Endodermal cell (in vitro differentiated cells): ENCODE results near the gene KIR3DL2. TPM values are rescaled to one million over a fixed set of nuclear protein-coding genes. Genes with fewer than 3 reads are reported as not detected.
"Not testable (repeated sequence)": the region's sequence is repeated elsewhere in the genome, so short reads cannot be mapped to it uniquely, and the experiment has no call there.

ENCODE experiments used
- DNase-seq: peaks from one replicate; pipeline ENCODE4 v3.0.0-alpha.2; 2017
- H3K27ac ChIP-seq: 2 replicates; pipeline ENCODE4 v1.5.1; 2013; ENCODE audit warnings: mild to moderate bottlenecking, low read depth, low read length, moderate library complexity
- H3K27me3 ChIP-seq: 2 replicates; pipeline ENCODE4 v1.6.1; 2013; ENCODE audit warnings: mild to moderate bottlenecking, low read length, moderate library complexity; ENCODE audit not compliant: insufficient read depth, control insufficient read depth, poor library complexity, severe bottlenecking
- H3K36me3 ChIP-seq: 2 replicates; pipeline ENCODE4 v1.7.0; 2013; ENCODE audit warnings: mild to moderate bottlenecking, low read length, moderate library complexity; ENCODE audit not compliant: control insufficient read depth, insufficient read depth
- H3K4me1 ChIP-seq: one replicate; pipeline ENCODE4 v1.7.0; 2013; ENCODE audit warnings: low read length; ENCODE audit not compliant: control insufficient read depth, insufficient read depth
- H3K4me3 ChIP-seq: 2 replicates; pipeline ENCODE4 v1.5.1; 2013; ENCODE audit warnings: mild to moderate bottlenecking, low read length, moderate library complexity
- H3K9ac ChIP-seq: 2 replicates; pipeline ENCODE4 v1.6.1; 2013; ENCODE audit warnings: mild to moderate bottlenecking, low read length, moderate library complexity; ENCODE audit not compliant: poor library complexity, severe bottlenecking; ENCODE audit errors: extremely low read depth
- H3K9me3 ChIP-seq: 2 replicates; pipeline ENCODE4 v1.6.1; 2013; ENCODE audit warnings: mild to moderate bottlenecking, low read length, moderate library complexity; ENCODE audit not compliant: control insufficient read depth
- H3K27ac Mint-ChIP-seq: 2 replicates; pipeline ENCODE4 v1.8.0; 2020; ENCODE audit warnings: mixed read lengths
- H3K27me3 Mint-ChIP-seq: 2 replicates; pipeline ENCODE4 v1.8.0; 2021; ENCODE audit warnings: mild to moderate bottlenecking, mixed read lengths; ENCODE audit not compliant: insufficient read depth
- H3K36me3 Mint-ChIP-seq: 2 replicates; pipeline ENCODE4 v1.8.0; 2020; ENCODE audit warnings: low read depth, mixed read lengths
- H3K4me1 Mint-ChIP-seq: 2 replicates; pipeline ENCODE4 v1.8.0; 2020; ENCODE audit warnings: mixed read lengths
- H3K4me3 Mint-ChIP-seq: 2 replicates; pipeline ENCODE4 v1.8.0; 2020; ENCODE audit warnings: mild to moderate bottlenecking, moderate library complexity, mixed read lengths
- H3K9me3 Mint-ChIP-seq: 2 replicates; pipeline ENCODE4 v1.8.0; 2020; ENCODE audit warnings: mild to moderate bottlenecking, mixed read lengths
- WGBS, 2 experiments: methylation state at CpG; one replicate each; pipeline versions ENCODE4 v1.1.5 to v1.1.7; 2013; ENCODE audit warnings: missing lambda C conversion rate in 2 of 2, mixed read lengths in 1 of 2; ENCODE audit not compliant: insufficient coverage in 1 of 2, insufficient read length in 1 of 2; 5-methylcytosine and 5-hydroxymethylcytosine counted together
- total RNA-seq, 2 donors: library from RNA; stranded (reverse); fragmentation: NEBNext Ultra II Directional in 1 of 2; extraction: Animal tissue kit (Norgen Biotek cat#: 25700) in 1 of 2; gene quantifications; 2 replicates in 1 of 2; 3 replicates in 1 of 2; pipeline ENCODE4 v1.2.1, GENCODE V29; 2021
- TF ChIP-seq, protein P1 (sequence below): fragments of 200-600 bp; sonication (generic); conservative IDR thresholded peaks from 2 replicates; pipeline ENCODE4 v1.5.0; 2021; ENCODE audit warnings: antibody characterized with exemption, mild to moderate bottlenecking

The KIR3DL2 gene
- total RNA-seq, 2 donors from 2014 or later, result not detected

DNA sequence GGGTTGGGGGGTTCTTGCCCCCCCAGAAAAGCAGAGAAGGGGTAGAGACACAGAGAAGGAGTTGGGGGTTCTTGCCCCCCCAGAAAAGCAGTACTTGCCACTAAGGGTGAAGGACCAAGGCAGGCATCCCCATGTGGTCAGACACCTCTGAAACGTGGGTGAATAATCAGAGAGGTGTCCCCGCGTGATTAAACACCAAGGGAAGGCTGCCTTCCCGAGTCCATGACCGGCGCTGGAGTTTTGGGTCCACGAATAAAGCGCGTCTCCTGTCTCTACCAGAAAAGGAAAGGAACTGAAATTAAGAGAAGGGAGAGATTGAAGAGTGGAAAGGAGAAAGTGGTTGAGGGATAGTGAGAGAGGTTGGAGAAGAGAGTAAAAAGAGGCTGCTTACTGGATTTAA lies 49.4 kb downstream of the KIR3DL2 start:
- H3K9me3 Mint-ChIP-seq, result not testable (repeated sequence)

DNA sequence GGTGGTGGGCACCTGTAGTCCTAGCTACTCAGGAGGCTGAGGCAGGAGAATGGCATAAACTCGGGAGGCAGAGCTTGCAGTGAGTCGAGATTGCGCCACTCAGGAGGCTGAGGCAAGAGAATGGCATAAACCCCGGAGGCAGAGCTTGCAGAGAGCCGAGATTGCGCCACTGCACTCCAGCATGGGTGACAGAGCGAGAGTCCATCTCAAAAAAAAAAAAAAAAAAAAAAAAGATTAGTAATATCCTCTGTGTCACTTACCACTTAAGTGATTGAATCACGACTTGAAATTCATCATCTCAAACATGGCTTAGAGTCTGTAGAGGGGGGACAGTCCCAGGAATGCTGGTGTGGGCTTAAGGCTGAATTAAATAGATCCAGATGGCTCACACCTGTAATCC lies 50.9 kb downstream of the KIR3DL2 start:
- not testable (repeated sequence) for H3K4me3 Mint-ChIP-seq, H3K27me3 ChIP-seq, H3K27ac ChIP-seq, H3K4me3 ChIP-seq, H3K9ac ChIP-seq, DNase-seq, H3K9me3 ChIP-seq, H3K4me1 ChIP-seq, H3K27me3 Mint-ChIP-seq, H3K9me3 Mint-ChIP-seq
- Mint-ChIP-seq H3K36me3 (peaks cover 38% of the 10 kb centered on the region), H3K27ac (peak overlapping the region; percentile 88), H3K4me1 (peaks cover 54% of the 10 kb centered on the region)
- peaks cover 57% of the 10 kb centered on the region for H3K36me3 ChIP-seq
- 88 to 96% methylated on average over 4 to 7 of the region's 8 CpGs for WGBS, 2 experiments

More for the DNA sequence above, 49.4 kb downstream of the KIR3DL2 start:
- H3K9me3 ChIP-seq, H3K4me1 ChIP-seq, H3K27me3 Mint-ChIP-seq, H3K27me3 ChIP-seq, H3K9ac ChIP-seq, H3K27ac ChIP-seq: not testable (repeated sequence)
- peak overlapping the region; percentile 84 for H3K4me3 ChIP-seq
- peaks cover 42% of the 10 kb centered on the region for H3K36me3 ChIP-seq
- H3K4me3 Mint-ChIP-seq, result peak overlapping the region; percentile 85
- H3K4me1 Mint-ChIP-seq, result peaks cover 51% of the 10 kb centered on the region
- H3K36me3 Mint-ChIP-seq, result peaks cover 32% of the 10 kb centered on the region
- 84 to 89% methylated on average over 9 of the region's 9 CpGs for WGBS, 2 experiments
- peak; percentile 29 for DNase-seq
- peak overlapping the region; percentile 76 for H3K27ac Mint-ChIP-seq

GRCh38 chr19:54902061-54902460 lies 51.8 kb downstream of the KIR3DL2 start:
- no peak overlapping the region for H3K27ac Mint-ChIP-seq
- DNase-seq, result no peak
- no peaks in the 10 kb centered on the region for H3K9me3 Mint-ChIP-seq

GRCh38 chr19:54903303-54903702 lies 53.1 kb downstream of the KIR3DL2 start:
- H3K9me3 Mint-ChIP-seq, result no peaks in the 10 kb centered on the region
- no CpG with 5 or more reads among the region's 6 CpGs for WGBS, 2 experiments
- no peaks in the 10 kb centered on the region for H3K27me3 Mint-ChIP-seq
- H3K9me3 ChIP-seq, result peaks cover 4% of the 10 kb centered on the region
- H3K27ac Mint-ChIP-seq, result no peak overlapping the region
- peaks cover 66% of the 10 kb centered on the region for H3K36me3 ChIP-seq
- peaks cover 43% of the 10 kb centered on the region for H3K4me1 Mint-ChIP-seq
- peaks cover 12% of the 10 kb centered on the region for H3K4me1 ChIP-seq
- no peak overlapping the region for H3K27ac ChIP-seq
- H3K36me3 Mint-ChIP-seq, result peaks cover 40% of the 10 kb centered on the region
- no peak overlapping the region for H3K4me3 ChIP-seq
- DNase-seq, result no peak
- no peak overlapping the region for H3K9ac ChIP-seq
- TF ChIP-seq, protein P1, sequence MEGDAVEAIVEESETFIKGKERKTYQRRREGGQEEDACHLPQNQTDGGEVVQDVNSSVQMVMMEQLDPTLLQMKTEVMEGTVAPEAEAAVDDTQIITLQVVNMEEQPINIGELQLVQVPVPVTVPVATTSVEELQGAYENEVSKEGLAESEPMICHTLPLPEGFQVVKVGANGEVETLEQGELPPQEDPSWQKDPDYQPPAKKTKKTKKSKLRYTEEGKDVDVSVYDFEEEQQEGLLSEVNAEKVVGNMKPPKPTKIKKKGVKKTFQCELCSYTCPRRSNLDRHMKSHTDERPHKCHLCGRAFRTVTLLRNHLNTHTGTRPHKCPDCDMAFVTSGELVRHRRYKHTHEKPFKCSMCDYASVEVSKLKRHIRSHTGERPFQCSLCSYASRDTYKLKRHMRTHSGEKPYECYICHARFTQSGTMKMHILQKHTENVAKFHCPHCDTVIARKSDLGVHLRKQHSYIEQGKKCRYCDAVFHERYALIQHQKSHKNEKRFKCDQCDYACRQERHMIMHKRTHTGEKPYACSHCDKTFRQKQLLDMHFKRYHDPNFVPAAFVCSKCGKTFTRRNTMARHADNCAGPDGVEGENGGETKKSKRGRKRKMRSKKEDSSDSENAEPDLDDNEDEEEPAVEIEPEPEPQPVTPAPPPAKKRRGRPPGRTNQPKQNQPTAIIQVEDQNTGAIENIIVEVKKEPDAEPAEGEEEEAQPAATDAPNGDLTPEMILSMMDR, result no peak
- no peak overlapping the region for H3K4me3 Mint-ChIP-seq
- H3K27me3 ChIP-seq, result no peaks in the 10 kb centered on the region

More at GRCh38 chr19:54902061-54902460, 51.8 kb downstream of the KIR3DL2 start:
- Mint-ChIP-seq H3K36me3 (peaks cover 40% of the 10 kb centered on the region), H3K4me1 (peaks cover 53% of the 10 kb centered on the region), H3K27me3 (no peaks in the 10 kb centered on the region), H3K4me3 (no peak overlapping the region)
- no peak overlapping the region for H3K9ac ChIP-seq
- 76 to 94% methylated on average over 2 to 3 of the region's 3 CpGs for WGBS, 2 experiments
- H3K4me3 ChIP-seq, result no peak overlapping the region
- no peak overlapping the region for H3K27ac ChIP-seq
- H3K9me3 ChIP-seq, result peaks cover 4% of the 10 kb centered on the region
- H3K36me3 ChIP-seq, result peaks cover 65% of the 10 kb centered on the region
- no peaks in the 10 kb centered on the region for H3K27me3 ChIP-seq
- TF ChIP-seq, protein P1, result no peak
- peaks cover 12% of the 10 kb centered on the region for H3K4me1 ChIP-seq

- not testable (repeated sequence) for H3K4me3 Mint-ChIP-seq, H3K9ac ChIP-seq, H3K27ac ChIP-seq, H3K9me3 ChIP-seq, H3K4me3 ChIP-seq, H3K27ac Mint-ChIP-seq, DNase-seq, H3K27me3 ChIP-seq, H3K9me3 Mint-ChIP-seq, H3K27me3 Mint-ChIP-seq
- Mint-ChIP-seq H3K4me1 (peaks cover 34% of the 10 kb centered on the region), H3K36me3 (peaks cover 38% of the 10 kb centered on the region)
- 80 to 92% methylated on average over 1 to 2 of the region's 4 CpGs for WGBS, 2 experiments
- Histone ChIP-seq H3K36me3 (peaks cover 69% of the 10 kb centered on the region), H3K4me1 (peaks cover 12% of the 10 kb centered on the region)
These were observed 54.0 kb downstream of the KIR3DL2 start for GRCh38 chr19:54904261-54904660.
